ENCODE results near the gene REV1.
"Not testable (repeated sequence)": the region's sequence is repeated elsewhere in the genome, so short reads cannot be mapped to it uniquely, and the experiment has no call there.

Gene REV1

DNA sequence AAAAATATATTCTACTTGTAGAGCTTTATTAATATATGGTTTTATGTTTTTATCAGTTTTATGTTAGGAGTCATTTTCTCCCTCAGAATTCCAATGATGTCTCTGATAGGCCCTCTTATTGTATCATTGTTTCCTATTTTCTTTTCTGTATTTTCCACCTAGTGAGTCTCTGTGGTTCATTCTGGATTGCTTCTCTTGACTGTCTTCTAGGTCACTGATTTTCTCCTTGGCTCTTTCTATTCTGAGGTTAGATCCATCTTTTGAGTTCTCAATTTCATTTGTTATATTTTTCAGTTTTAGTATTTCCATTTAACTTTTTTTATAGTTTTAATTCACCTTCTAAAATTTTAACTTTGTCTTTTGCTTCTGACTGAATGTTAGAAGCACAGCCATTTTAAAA is 115.1 kb downstream of the REV1 start:
- no peak for ATAC-seq
- TF ChIP-seq ZFP30 (CRISPR knock-in tag; IDR thresholded peaks at IDR 0.05) (peak; percentile 97), ARNTL (CRISPR knock-in tag; IDR thresholded peaks at IDR 0.05; ENCODE audit: borderline replicate concordance, low read depth) (no peak)

DNA sequence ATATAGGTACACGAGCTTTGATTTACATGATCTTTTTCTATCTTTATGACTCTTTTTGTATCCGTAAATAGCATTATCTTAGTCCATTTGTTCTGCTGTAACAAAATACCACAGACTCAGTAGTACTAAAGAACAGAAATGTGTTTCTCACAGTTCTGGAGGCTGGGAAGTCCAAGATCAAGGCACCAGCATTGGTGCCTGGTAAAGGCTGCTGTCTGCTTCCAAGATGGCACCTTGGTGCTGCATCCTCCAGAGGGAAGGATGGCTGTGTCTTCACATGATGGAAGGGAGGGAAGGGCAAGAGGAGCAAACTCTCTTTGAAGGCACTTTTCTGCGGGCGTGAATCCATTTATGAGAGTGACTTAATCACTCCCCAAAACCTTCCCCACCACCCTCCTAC is 116.7 kb downstream of the REV1 start:
- TF ChIP-seq SNAI2 (CRISPR knock-in tag; IDR thresholded peaks at IDR 0.05) (no peak), OSR1 (CRISPR knock-in tag; IDR thresholded peaks at IDR 0.05) (no peak), ISL1 (CRISPR knock-in tag; IDR thresholded peaks at IDR 0.05) (no peak), ZNF70 (CRISPR knock-in tag; IDR thresholded peaks at IDR 0.05) (no peak), ZNF8 (CRISPR knock-in tag; IDR thresholded peaks at IDR 0.05) (no peak), ZFP30 (CRISPR knock-in tag; IDR thresholded peaks at IDR 0.05) (no peak), RARB (CRISPR knock-in tag; IDR thresholded peaks at IDR 0.05) (no peak), ESRRG (CRISPR knock-in tag; IDR thresholded peaks at IDR 0.05) (no peak), TOX (CRISPR knock-in tag; IDR thresholded peaks at IDR 0.05; ENCODE audit: borderline replicate concordance) (no peak)
- TF ChIP-seq, protein P1, sequence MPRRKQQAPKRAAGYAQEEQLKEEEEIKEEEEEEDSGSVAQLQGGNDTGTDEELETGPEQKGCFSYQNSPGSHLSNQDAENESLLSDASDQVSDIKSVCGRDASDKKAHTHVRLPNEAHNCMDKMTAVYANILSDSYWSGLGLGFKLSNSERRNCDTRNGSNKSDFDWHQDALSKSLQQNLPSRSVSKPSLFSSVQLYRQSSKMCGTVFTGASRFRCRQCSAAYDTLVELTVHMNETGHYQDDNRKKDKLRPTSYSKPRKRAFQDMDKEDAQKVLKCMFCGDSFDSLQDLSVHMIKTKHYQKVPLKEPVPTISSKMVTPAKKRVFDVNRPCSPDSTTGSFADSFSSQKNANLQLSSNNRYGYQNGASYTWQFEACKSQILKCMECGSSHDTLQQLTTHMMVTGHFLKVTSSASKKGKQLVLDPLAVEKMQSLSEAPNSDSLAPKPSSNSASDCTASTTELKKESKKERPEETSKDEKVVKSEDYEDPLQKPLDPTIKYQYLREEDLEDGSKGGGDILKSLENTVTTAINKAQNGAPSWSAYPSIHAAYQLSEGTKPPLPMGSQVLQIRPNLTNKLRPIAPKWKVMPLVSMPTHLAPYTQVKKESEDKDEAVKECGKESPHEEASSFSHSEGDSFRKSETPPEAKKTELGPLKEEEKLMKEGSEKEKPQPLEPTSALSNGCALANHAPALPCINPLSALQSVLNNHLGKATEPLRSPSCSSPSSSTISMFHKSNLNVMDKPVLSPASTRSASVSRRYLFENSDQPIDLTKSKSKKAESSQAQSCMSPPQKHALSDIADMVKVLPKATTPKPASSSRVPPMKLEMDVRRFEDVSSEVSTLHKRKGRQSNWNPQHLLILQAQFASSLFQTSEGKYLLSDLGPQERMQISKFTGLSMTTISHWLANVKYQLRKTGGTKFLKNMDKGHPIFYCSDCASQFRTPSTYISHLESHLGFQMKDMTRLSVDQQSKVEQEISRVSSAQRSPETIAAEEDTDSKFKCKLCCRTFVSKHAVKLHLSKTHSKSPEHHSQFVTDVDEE (CRISPR knock-in tag; IDR thresholded peaks at IDR 0.05), result no peak
- TF ChIP-seq, protein P2, sequence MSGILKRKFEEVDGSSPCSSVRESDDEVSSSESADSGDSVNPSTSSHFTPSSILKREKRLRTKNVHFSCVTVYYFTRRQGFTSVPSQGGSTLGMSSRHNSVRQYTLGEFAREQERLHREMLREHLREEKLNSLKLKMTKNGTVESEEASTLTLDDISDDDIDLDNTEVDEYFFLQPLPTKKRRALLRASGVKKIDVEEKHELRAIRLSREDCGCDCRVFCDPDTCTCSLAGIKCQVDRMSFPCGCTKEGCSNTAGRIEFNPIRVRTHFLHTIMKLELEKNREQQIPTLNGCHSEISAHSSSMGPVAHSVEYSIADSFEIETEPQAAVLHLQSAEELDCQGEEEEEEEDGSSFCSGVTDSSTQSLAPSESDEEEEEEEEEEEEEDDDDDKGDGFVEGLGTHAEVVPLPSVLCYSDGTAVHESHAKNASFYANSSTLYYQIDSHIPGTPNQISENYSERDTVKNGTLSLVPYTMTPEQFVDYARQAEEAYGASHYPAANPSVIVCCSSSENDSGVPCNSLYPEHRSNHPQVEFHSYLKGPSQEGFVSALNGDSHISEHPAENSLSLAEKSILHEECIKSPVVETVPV (CRISPR knock-in tag; IDR thresholded peaks at IDR 0.05), result no peak
- TF ChIP-seq, protein P3, sequence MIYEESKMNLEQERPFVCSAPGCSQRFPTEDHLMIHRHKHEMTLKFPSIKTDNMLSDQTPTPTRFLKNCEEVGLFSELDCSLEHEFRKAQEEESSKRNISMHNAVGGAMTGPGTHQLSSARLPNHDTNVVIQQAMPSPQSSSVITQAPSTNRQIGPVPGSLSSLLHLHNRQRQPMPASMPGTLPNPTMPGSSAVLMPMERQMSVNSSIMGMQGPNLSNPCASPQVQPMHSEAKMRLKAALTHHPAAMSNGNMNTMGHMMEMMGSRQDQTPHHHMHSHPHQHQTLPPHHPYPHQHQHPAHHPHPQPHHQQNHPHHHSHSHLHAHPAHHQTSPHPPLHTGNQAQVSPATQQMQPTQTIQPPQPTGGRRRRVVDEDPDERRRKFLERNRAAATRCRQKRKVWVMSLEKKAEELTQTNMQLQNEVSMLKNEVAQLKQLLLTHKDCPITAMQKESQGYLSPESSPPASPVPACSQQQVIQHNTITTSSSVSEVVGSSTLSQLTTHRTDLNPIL (CRISPR knock-in tag; IDR thresholded peaks at IDR 0.05; ENCODE audit: low read depth), result no peak
- no peak for ATAC-seq

DNA sequence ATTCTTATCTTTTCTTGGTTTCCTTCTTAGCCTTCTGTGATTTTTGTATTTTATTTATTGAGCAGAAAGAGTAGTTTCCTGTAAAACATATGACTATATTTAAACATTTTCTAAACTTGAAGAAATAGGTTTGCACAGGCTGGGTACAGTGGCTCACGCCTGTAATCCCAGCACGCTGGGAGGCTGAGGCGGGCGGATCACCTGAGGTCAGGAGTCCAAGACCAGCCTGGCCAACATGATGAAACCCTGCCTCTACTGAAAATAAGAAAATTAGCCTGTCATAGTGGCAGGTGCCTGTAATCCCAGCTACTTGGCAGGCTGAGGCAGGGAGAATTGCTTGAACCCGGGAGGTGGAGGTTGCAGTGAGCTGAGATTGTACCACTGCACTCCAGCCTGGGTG is 121.0 kb downstream of the REV1 start:
- ATAC-seq, result not testable (repeated sequence)

DNA sequence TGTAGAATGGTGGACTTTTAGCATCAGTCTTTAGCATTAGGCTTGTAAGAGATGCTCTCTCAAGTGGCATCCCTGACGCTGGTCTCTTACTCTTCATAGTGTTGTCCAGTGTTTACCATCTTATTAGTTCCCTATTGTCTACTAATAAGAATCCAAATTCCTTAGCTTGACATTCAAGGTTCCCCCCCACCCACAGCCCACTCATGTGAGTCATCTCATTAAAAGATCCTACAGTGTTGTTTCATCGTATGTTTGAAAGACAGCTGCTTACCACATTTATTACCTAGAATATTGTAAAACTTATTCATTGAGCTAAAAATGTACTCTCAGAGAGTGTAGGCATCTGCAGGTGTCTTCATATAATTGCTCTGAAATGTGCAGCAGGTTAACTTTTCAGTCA is 124.2 kb downstream of the REV1 start:
- TF ChIP-seq RARB (CRISPR knock-in tag; IDR thresholded peaks at IDR 0.05) (no peak), CSDC2 (CRISPR knock-in tag; IDR thresholded peaks at IDR 0.05) (no peak), TOX (CRISPR knock-in tag; IDR thresholded peaks at IDR 0.05; ENCODE audit: borderline replicate concordance) (no peak), GLIS3 (CRISPR knock-in tag; IDR thresholded peaks at IDR 0.05) (no peak), ZNF565 (CRISPR knock-in tag; conservative IDR thresholded peaks at IDR 0.05; ENCODE audit: low read depth) (no peak), ESRRG (CRISPR knock-in tag; IDR thresholded peaks at IDR 0.05) (no peak), OSR1 (CRISPR knock-in tag; IDR thresholded peaks at IDR 0.05) (no peak)
- TF ChIP-seq, protein P1 (CRISPR knock-in tag; IDR thresholded peaks at IDR 0.05), result no peak
- ATAC-seq, result no peak

DNA sequence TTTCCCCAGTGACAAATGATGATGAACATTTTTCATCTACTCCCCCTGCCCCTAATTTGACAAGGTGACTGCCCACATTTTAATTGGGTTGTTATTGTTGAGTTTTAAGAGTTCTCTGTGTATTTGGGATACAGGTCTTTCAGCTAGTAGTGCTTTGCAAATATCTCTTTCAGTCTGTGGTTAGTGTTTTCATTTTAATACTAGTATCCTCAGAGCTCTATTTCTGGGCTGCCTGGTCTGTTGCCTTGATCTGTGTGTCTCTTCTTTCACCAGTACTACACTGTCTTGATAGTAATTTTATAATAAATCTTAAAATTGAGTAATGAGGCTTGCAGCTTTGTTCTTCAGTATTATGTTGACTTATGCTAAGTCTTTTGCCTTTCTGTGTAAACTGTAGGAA is 133.0 kb downstream of the REV1 start:
- no peak for TF ChIP-seq TCF4 (CRISPR knock-in tag; IDR thresholded peaks at IDR 0.05; ENCODE audit: borderline replicate concordance)
- TF ChIP-seq ZC3H10 (CRISPR knock-in tag; IDR thresholded peaks at IDR 0.05), result no peak
- TF ChIP-seq, protein P4, sequence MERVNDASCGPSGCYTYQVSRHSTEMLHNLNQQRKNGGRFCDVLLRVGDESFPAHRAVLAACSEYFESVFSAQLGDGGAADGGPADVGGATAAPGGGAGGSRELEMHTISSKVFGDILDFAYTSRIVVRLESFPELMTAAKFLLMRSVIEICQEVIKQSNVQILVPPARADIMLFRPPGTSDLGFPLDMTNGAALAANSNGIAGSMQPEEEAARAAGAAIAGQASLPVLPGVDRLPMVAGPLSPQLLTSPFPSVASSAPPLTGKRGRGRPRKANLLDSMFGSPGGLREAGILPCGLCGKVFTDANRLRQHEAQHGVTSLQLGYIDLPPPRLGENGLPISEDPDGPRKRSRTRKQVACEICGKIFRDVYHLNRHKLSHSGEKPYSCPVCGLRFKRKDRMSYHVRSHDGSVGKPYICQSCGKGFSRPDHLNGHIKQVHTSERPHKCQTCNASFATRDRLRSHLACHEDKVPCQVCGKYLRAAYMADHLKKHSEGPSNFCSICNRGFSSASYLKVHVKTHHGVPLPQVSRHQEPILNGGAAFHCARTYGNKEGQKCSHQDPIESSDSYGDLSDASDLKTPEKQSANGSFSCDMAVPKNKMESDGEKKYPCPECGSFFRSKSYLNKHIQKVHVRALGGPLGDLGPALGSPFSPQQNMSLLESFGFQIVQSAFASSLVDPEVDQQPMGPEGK (CRISPR knock-in tag; IDR thresholded peaks at IDR 0.05; ENCODE audit: borderline replicate concordance), result no peak
- no peak for TF ChIP-seq ZNF8 (CRISPR knock-in tag; IDR thresholded peaks at IDR 0.05)
- TF ChIP-seq GLIS3 (CRISPR knock-in tag; IDR thresholded peaks at IDR 0.05), result no peak
- TF ChIP-seq, protein P3 (CRISPR knock-in tag; IDR thresholded peaks at IDR 0.05; ENCODE audit: low read depth), result no peak
- TF ChIP-seq ESRRG (CRISPR knock-in tag; IDR thresholded peaks at IDR 0.05), result no peak
- no peak for TF ChIP-seq ZFP30 (CRISPR knock-in tag; IDR thresholded peaks at IDR 0.05)
- no peak for TF ChIP-seq ZNF70 (CRISPR knock-in tag; IDR thresholded peaks at IDR 0.05)
- no peak for TF ChIP-seq PPARA (CRISPR knock-in tag; IDR thresholded peaks at IDR 0.05; ENCODE audit: borderline replicate concordance)
- TF ChIP-seq, protein P5, sequence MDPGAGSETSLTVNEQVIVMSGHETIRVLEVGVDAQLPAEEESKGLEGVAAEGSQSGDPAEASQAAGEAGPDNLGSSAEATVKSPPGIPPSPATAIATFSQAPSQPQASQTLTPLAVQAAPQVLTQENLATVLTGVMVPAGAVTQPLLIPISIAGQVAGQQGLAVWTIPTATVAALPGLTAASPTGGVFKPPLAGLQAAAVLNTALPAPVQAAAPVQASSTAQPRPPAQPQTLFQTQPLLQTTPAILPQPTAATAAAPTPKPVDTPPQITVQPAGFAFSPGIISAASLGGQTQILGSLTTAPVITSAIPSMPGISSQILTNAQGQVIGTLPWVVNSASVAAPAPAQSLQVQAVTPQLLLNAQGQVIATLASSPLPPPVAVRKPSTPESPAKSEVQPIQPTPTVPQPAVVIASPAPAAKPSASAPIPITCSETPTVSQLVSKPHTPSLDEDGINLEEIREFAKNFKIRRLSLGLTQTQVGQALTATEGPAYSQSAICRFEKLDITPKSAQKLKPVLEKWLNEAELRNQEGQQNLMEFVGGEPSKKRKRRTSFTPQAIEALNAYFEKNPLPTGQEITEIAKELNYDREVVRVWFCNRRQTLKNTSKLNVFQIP (CRISPR knock-in tag; IDR thresholded peaks at IDR 0.05; ENCODE audit: borderline replicate concordance, low read depth), result no peak
- TF ChIP-seq OSR1 (CRISPR knock-in tag; IDR thresholded peaks at IDR 0.05), result no peak
- TF ChIP-seq ZNF565 (CRISPR knock-in tag; conservative IDR thresholded peaks at IDR 0.05; ENCODE audit: low read depth), result no peak
- no peak for ATAC-seq
